Thoracic aorta (tissue), 2 donors: ENCODE measurements around the gene TEAD1. TPM values are rescaled to one million over a fixed set of nuclear protein-coding genes. Genes with fewer than 3 reads are reported as not detected.

Source experiments
- ATAC-seq: fragments of 150-250 bp; one replicate; pipeline ENCODE4 v1.8.0; 2017; ENCODE audit warnings: low read depth; ENCODE audit not compliant: insufficient number of reproducible peaks, low FRiP score
- DNase-seq: peaks from one replicate; pipeline ENCODE4 v3.0.0-alpha.2; 2020; ENCODE audit warnings: low spot score
- H3K27ac ChIP-seq, 2 donors: fragments of 200-600 bp; sonication (generic); 1 replicate in 1 of 2; 2 replicates in 1 of 2; pipeline ENCODE4 v1.5.1; 2016; ENCODE audit warnings: mild to moderate bottlenecking in 2 of 2, moderate library complexity in 2 of 2
- H3K27me3 ChIP-seq: fragments of 200-600 bp; sonication (generic); replicated peaks from 2 replicates; pipeline ENCODE4 v1.6.0; 2016; ENCODE audit warnings: mild to moderate bottlenecking; ENCODE audit not compliant: insufficient read depth
- H3K36me3 ChIP-seq: fragments of 200-600 bp; sonication (generic); one replicate; pipeline ENCODE4 v1.5.1; 2016
- H3K4me1 ChIP-seq, 2 donors: fragments of 200-600 bp; sonication (generic); 1 replicate in 1 of 2; 2 replicates in 1 of 2; pipeline versions ENCODE4 v1.5.1 to v1.6.0; 2016; ENCODE audit warnings: low read depth in 2 of 2, mild to moderate bottlenecking in 1 of 2; ENCODE audit not compliant: control insufficient read depth in 1 of 2
- H3K4me3 ChIP-seq: fragments of 200-600 bp; sonication (generic); 2 replicates; pipeline ENCODE4 v1.5.1; 2016; ENCODE audit warnings: mild to moderate bottlenecking
- H3K9me3 ChIP-seq: fragments of 200-600 bp; sonication (generic); 2 replicates; pipeline ENCODE4 v1.5.1; 2016
- CTCF ChIP-seq: fragments of 200-600 bp; sonication (generic); IDR thresholded peaks from one replicate; pipeline ENCODE4 v1.5.1; 2019; ENCODE audit warnings: antibody characterized with exemption
- total RNA-seq, 2 donors: library from RNA; depleted of rRNA; stranded (reverse); fragments of >200 nt; gene quantifications; one replicate each; pipeline versions ENCODE4 v1.1.0 to v1.2.3, GENCODE V29; 2016

The TEAD1 gene
- total RNA-seq, 2 donors from 2014 or later = 57.3 to 164 TPM

GRCh38 chr11:12664385-12664784 is 9.8 kb upstream of the TEAD1 start:
- H3K27ac ChIP-seq = no peak overlapping the region
- TF ChIP-seq CTCF = no peak
- H3K27me3 ChIP-seq = no peaks in the 10 kb centered on the region
- no peak for ATAC-seq
- H3K4me3 ChIP-seq = no peak overlapping the region
- H3K9me3 ChIP-seq = no peaks in the 10 kb centered on the region
- H3K36me3 ChIP-seq = no peaks in the 10 kb centered on the region
- no peak for DNase-seq
- no peaks in the 10 kb centered on the region for H3K4me1 ChIP-seq

- Histone ChIP-seq H3K36me3 (no peaks in the 10 kb centered on the region), H3K9me3 (no peaks in the 10 kb centered on the region), H3K4me1 (no peaks in the 10 kb centered on the region), H3K4me3 (no peak overlapping the region), H3K27me3 (no peaks in the 10 kb centered on the region), H3K27ac (no peak overlapping the region)
- no peak for ATAC-seq
- TF ChIP-seq CTCF = no peak
- DNase-seq = no peak
These were observed 7.3 kb upstream of the TEAD1 start for GRCh38 chr11:12666915-12667314.

- no peak overlapping the region for H3K27ac ChIP-seq
- ATAC-seq (no peak), DNase-seq (no peak)
- no peak for TF ChIP-seq CTCF
- H3K36me3 ChIP-seq = no peaks in the 10 kb centered on the region
- no peaks in the 10 kb centered on the region for H3K4me1 ChIP-seq
- no peaks in the 10 kb centered on the region for H3K27me3 ChIP-seq
- no peaks in the 10 kb centered on the region for H3K9me3 ChIP-seq
- no peak overlapping the region for H3K4me3 ChIP-seq
These were observed 6.6 kb upstream of the TEAD1 start for GRCh38 chr11:12667646-12668045.

GRCh38 chr11:12668166-12668565 is 6.1 kb upstream of the TEAD1 start:
- Histone ChIP-seq H3K9me3 (no peaks in the 10 kb centered on the region), H3K27ac (no peak overlapping the region), H3K4me1 (no peaks in the 10 kb centered on the region), H3K27me3 (no peaks in the 10 kb centered on the region), H3K36me3 (no peaks in the 10 kb centered on the region), H3K4me3 (no peak overlapping the region)
- DNase-seq (no peak), ATAC-seq (no peak)
- no peak for TF ChIP-seq CTCF

- no peaks in the 10 kb centered on the region for H3K4me1 ChIP-seq
- H3K27me3 ChIP-seq = no peaks in the 10 kb centered on the region
- no peak overlapping the region for H3K27ac ChIP-seq
- DNase-seq = no peak
- no peaks in the 10 kb centered on the region for H3K9me3 ChIP-seq
- no peaks in the 10 kb centered on the region for H3K36me3 ChIP-seq
- TF ChIP-seq CTCF = no peak
- ATAC-seq = no peak
- H3K4me3 ChIP-seq = no peak overlapping the region
These were observed 4.3 kb upstream of the TEAD1 start for GRCh38 chr11:12669930-12670329.
